ENCODE results near the gene MPP7.
"Not testable (repeated sequence)": the region's sequence is repeated elsewhere in the genome, so short reads cannot be mapped to it uniquely, and the experiment has no call there.

Gene MPP7

GRCh38 chr10:28302638-28303488 is at the start of gene MPP7:
TSS of gene MPP7 (minus strand) at chr10:28303064. CDS start at chr10:28238604, 64,460 bp downstream.
- peak; percentile 98 for DNase-seq (ENCODE audit: low read depth)
- TF ChIP-seq, protein P1, sequence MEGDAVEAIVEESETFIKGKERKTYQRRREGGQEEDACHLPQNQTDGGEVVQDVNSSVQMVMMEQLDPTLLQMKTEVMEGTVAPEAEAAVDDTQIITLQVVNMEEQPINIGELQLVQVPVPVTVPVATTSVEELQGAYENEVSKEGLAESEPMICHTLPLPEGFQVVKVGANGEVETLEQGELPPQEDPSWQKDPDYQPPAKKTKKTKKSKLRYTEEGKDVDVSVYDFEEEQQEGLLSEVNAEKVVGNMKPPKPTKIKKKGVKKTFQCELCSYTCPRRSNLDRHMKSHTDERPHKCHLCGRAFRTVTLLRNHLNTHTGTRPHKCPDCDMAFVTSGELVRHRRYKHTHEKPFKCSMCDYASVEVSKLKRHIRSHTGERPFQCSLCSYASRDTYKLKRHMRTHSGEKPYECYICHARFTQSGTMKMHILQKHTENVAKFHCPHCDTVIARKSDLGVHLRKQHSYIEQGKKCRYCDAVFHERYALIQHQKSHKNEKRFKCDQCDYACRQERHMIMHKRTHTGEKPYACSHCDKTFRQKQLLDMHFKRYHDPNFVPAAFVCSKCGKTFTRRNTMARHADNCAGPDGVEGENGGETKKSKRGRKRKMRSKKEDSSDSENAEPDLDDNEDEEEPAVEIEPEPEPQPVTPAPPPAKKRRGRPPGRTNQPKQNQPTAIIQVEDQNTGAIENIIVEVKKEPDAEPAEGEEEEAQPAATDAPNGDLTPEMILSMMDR (conservative IDR thresholded peaks at IDR 0.05; ENCODE audit: low read length) = 0 out of 2 replicates have a peak, but pooled peaks have one; percentile 8

DNA sequence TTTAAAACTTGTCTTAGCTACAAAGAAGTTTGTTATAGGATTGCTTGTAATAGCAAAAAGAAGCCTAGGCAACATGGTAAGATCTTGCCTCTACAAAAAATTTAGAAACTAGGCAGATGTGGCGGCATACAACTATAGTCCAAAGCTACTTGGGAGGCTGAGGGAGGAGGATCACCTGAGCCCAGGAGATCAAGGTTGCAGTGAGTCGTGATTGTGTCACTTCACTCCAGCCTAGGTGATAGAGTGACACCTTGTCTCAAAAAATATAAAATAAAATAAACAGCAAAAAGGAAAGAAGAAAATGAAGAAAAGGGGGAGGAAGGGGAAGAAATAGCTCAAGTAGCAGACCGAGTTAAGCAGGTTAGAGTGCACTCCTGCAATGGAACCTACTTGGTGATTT is 47.0 kb upstream of the MPP7 start:
- TF ChIP-seq, protein P1 (conservative IDR thresholded peaks at IDR 0.05; ENCODE audit: low read length) = no peak
- no peak overlapping the region for H3K4me3 ChIP-seq (ENCODE audit: low read length)
- no peak for DNase-seq (ENCODE audit: low read depth)

More at GRCh38 chr10:28302638-28303488, at the start of gene MPP7:
- H3K4me3 ChIP-seq (ENCODE audit: low read length) = peak within 1 kb of the TSS; percentile 75

- no peak overlapping the region for H3K4me3 ChIP-seq (ENCODE audit: low read length)
- no peak for DNase-seq (ENCODE audit: low read depth)
- TF ChIP-seq, protein P1 (conservative IDR thresholded peaks at IDR 0.05; ENCODE audit: low read length) = no peak
These were observed 41.4 kb upstream of the MPP7 start for GRCh38 chr10:28343987-28344895.

GRCh38 chr10:28343252-28343651 is 40.4 kb upstream of the MPP7 start:
- DNase-seq (ENCODE audit: low read depth) = no peak
- no peak overlapping the region for H3K4me3 ChIP-seq (ENCODE audit: low read length)
- TF ChIP-seq, protein P1 (conservative IDR thresholded peaks at IDR 0.05; ENCODE audit: low read length) = no peak

DNA sequence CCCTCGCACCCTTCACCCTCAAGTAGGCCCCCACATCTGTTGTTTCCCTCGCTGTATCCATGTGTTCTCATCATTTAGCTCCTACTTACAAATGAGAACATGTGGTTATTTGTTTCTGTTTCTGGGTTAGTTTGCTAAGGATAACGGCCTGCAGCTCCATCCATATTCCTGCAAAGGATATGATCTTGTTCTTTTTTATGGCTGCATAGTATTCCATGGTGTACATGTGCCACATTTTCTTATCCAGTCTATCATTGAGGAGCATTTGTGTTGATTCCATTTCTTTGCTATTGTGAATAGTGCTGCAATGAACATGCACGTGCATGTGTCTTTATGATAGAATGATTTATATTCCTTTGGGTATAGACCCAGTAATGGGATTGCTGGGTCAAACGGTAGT is 38.8 kb upstream of the MPP7 start:
- DNase-seq (ENCODE audit: low read depth); H3K4me3 ChIP-seq (ENCODE audit: low read length): not testable (repeated sequence)

DNA sequence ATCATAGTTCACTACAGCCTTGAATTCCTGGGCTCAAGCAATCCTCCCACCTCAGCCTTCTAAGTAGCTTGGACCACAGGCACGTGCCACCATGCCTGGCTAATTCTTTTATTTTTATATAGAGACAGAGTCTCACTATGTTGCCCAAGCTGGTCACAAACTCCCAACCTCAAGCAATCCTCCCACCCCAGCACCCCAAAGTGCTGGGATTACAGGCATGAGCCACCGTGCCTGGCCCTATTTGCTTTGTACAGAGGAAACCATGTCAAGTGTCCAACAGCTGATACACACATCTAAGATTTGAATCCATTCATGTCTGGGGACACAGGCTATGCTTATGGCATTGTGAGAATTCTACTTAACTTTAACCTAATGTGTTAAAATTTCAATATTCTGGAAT is 29.9 kb upstream of the MPP7 start:
- TF ChIP-seq, protein P1 (conservative IDR thresholded peaks at IDR 0.05; ENCODE audit: low read length) = no peak
- no peak for DNase-seq (ENCODE audit: low read depth)
- H3K4me3 ChIP-seq (ENCODE audit: low read length) = no peak overlapping the region

DNA sequence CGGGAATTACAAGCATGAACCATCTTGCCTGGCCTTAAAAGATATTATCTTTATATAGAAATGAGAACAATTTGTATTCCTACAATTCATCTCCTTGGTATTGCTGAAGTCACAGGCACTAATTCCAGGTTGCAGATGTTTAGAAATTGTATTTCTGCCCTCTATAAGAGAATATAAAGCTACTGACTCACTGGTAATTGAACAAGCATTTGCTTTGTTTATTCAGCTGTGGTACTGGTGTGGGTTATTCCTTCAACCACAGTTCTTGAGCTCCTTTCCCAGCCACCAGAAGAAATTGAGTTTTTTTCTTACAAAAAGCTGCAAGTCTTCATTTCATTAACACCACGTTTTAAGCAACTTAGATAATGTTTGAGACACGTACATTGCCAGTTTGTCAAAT is 29.0 kb upstream of the MPP7 start:
- peak; percentile 88 for DNase-seq (ENCODE audit: low read depth)
- no peak overlapping the region for H3K4me3 ChIP-seq (ENCODE audit: low read length)
- TF ChIP-seq, protein P1 (conservative IDR thresholded peaks at IDR 0.05; ENCODE audit: low read length) = no peak

All from AG10803 (cell line).